ENCODE measurements around the gene FHIT.

GRCh38 chr3:61157414-61157813, 93.8 kb downstream of the FHIT start:
- TF ChIP-seq EZH2phosphoT487 (IDR thresholded peaks at IDR 0.05; ENCODE audit: low read depth, severe bottlenecking, unreplicated experiment) (no peak), EZH2 (IDR thresholded peaks at IDR 0.05; ENCODE audit: borderline replicate concordance) (no peak)
- TF ChIP-seq, protein P1, sequence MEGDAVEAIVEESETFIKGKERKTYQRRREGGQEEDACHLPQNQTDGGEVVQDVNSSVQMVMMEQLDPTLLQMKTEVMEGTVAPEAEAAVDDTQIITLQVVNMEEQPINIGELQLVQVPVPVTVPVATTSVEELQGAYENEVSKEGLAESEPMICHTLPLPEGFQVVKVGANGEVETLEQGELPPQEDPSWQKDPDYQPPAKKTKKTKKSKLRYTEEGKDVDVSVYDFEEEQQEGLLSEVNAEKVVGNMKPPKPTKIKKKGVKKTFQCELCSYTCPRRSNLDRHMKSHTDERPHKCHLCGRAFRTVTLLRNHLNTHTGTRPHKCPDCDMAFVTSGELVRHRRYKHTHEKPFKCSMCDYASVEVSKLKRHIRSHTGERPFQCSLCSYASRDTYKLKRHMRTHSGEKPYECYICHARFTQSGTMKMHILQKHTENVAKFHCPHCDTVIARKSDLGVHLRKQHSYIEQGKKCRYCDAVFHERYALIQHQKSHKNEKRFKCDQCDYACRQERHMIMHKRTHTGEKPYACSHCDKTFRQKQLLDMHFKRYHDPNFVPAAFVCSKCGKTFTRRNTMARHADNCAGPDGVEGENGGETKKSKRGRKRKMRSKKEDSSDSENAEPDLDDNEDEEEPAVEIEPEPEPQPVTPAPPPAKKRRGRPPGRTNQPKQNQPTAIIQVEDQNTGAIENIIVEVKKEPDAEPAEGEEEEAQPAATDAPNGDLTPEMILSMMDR (IDR thresholded peaks at IDR 0.05; ENCODE audit: poor library complexity): no peak

Data from hepatocyte (in vitro differentiated cells).